Measurements from ENCODE around the gene SPATA18.

Gene SPATA18, protein sequence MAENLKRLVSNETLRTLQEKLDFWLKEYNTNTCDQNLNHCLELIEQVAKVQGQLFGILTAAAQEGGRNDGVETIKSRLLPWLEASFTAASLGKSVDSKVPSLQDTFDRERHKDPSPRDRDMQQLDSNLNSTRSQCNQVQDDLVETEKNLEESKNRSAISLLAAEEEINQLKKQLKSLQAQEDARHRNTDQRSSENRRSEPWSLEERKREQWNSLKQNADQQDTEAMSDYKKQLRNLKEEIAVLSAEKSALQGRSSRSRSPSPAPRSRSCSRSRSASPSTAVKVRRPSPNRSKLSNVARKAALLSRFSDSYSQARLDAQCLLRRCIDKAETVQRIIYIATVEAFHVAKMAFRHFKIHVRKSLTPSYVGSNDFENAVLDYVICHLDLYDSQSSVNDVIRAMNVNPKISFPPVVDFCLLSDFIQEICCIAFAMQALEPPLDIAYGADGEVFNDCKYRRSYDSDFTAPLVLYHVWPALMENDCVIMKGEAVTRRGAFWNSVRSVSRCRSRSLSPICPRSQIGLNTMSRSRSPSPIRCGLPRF

DNA sequence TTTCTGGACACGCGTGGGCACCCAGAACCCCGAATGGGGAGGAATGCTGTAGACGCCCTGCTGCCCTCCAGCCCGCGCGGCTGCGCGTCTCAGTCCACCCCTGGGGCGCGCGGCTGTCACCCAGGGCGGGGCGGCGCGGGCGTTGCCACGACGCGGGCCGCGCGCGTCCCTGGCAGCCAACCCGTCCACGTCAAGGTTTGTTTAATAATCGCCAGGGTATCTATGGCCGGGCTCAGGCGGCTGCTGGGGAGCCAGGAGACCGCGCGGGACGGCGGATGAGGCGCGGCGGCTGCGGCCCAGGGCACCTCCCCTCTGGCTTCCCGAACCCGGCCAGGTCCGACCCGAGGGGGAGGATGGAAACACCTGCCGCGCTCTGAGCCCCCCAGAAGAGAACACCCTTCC, at the start of gene SPATA18:
SPATA18 (plus strand) TSS at position 92 of the 402 bp plus-strand sequence. CDS start 401 bp downstream, outside the sequence.
- DNase-seq: no peak

GRCh38 chr4:52001616-52002015, 49.5 kb upstream of the SPATA18 start:
- no peak for DNase-seq

- no peak for DNase-seq
Observed at GRCh38 chr4:52004414-52004813, 46.7 kb upstream of the SPATA18 start.

- no peak for DNase-seq
Observed at GRCh38 chr4:52005604-52006273, 45.4 kb upstream of the SPATA18 start.

DNA sequence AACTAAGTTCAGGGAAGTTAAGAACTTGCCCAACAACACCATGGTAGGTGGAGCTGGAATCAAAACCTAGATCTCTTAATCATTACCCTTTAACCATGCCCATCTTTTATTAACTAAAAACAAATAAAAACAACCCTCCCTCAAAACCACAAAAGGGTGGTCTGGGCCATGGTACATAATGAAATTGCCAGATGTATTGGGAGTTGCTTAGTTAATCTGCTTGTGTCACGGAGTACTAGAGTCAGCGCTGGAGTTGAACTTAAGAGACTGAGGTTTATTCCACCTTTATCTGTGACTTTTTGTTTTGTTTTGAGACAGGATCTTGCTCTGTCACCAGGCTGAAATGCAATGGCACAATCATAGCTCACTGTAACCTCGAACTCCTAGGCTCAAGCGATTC, 44.2 kb upstream of the SPATA18 start:
- DNase-seq: no peak

DNA sequence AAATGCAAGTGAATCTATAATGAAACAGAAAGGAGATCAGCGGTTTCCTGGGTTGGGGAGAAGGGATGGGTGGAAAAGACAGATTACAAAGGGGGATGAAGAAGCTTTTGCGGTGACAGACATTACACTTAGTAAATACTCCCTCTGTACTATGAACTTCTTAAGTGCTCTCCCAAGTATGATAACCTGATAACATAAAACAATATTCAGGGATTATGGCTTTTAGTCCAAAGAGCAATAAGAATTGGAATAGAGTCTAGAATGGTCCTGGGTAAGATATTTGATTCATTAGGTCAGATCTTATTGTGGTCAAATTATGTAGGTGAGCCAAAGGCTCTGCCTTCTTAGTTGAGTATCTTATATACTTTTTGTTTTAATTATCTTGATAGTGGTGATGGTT, 40.1 kb upstream of the SPATA18 start:
- no peak for DNase-seq

- no peak for DNase-seq
Observed at GRCh38 chr4:52012651-52013050, 38.5 kb upstream of the SPATA18 start.

DNA sequence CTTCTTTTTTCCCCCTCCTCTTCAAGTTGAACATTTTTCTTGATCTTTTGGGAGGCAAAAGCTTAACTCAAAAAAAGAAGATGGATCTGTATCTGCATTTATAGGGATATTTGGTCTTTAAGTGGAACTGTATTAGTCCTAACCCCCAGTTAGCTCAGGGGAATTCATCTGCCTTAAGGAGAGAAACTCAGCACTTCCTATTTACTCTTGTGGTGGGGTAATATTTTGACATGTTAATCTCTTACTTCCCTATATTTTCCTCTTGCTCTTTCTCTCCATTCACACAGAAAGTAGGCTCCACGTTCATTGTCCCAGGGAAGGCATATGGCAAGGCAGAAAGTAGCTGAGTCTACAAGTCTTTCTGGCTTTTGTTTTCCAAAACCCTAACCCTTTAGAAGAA, 36.2 kb upstream of the SPATA18 start:
- peak; percentile 43 for DNase-seq

DNA sequence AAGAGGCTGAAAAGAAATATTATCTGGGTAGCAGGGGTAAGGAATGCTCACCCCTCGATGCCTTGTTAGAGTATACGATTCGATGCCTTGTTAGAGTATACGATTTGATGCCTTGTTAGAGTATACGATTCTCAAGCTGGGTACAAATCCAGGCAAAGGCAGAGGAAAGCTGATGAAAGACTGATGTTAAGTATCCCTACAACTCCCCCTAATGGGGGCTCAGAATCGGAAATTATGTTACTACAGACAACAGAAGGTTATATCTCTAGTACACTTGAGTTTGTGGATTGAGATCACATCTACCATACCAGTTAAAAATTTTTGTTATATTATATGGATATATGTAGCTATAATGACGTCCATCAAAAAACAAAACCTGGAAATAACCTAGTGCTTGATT, 35.7 kb upstream of the SPATA18 start:
- DNase-seq: no peak

- DNase-seq: no peak
Observed at GRCh38 chr4:52016981-52017380, 34.1 kb upstream of the SPATA18 start.

DNA sequence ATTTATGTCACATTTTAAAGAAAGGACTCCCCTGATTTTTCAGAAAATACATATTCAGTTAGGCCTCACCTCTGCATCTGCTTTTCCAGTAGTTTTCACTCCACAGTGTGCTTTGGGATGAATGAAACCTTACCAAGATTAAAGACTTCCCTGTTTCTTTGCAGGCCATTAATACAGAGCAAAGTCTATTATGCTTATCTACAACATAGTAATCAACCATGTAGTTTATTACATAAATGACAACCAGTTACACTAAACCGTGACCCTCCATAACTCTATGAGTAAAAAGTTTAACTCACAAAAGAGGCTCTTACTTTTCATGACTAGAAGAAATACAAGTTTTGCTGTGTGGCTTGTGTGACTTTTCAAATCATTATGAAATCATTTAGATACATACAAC, 33.3 kb upstream of the SPATA18 start:
- no peak for DNase-seq

DNA sequence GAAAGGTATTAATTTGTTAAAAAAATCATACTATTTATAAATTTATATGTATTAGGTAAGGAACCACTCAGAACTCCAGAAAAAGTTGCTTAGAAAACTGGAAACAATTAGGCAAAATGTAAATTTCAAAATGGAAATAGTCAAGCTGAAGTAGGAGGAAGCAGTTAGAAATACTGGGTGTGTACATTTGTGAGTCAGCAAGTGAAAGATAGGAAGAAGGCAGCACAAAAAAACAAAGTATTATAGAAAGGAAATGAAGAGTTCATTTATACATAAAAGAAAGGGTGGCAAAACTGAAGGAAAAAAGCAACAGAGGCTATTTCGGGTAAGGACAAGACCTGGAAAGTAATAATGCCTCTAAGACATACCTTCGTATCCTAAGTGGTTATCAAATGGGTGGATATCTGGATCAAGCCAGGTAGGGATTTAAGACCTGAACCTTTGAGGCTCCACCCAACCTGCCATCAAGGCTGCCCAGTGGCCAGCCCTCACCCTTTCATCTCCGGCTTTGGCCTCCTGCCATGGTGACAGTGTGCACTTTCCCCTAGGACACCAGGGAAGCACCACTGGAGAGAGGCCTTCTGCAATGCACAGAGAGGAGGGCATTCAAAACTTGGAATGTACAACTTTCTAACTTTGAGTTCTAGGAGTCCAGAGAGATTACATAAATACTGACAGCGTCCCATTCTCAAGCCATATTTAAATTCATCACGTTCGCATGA, 31.0 kb upstream of the SPATA18 start, which contains the start of gene LRRC66:
LRRC66 (minus strand) TSS at position 428 of the 722 bp plus-strand sequence. CDS start 2,750 bp downstream, outside the sequence.
- peak; percentile 12 for DNase-seq

DNA sequence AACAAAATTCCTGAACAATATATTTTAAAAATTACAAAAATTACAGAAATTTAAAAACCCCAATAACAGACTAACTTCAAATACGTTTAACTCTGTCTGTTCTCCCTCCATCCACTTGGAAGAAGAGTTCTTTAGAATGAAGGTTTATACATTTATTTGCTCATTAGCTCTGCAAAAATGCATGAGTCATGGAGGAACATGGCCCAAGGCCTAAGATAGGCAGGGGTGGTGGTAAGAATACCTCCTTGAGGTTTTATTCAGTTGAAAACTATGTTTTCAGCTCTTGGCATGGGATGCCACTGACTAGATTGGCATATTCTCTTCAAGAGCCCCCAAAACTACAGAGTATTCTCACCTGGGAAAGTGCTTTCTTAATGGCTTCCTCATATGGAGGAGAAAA, 22.1 kb upstream of the SPATA18 start:
- DNase-seq: no peak

DNA sequence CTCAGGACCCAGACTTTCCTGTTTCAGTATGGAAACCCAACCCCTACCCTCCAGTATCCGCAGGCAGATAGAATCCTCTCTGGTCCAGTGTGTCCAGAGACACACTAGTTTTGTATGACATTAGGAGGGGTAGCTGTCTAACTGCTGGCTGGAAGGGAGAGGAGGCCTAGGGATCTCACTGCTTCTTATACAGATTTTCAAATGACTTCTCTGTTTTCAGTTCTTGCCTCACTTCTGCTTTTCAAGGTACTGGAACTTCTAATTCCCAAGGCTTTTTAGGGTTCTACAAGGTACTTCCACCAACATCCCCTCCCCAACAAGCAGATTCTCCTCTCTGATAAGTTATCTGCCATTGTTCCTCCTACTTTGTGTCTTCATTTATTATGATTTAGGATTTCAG, 19.1 kb upstream of the SPATA18 start:
- DNase-seq: peak; percentile 3

DNA sequence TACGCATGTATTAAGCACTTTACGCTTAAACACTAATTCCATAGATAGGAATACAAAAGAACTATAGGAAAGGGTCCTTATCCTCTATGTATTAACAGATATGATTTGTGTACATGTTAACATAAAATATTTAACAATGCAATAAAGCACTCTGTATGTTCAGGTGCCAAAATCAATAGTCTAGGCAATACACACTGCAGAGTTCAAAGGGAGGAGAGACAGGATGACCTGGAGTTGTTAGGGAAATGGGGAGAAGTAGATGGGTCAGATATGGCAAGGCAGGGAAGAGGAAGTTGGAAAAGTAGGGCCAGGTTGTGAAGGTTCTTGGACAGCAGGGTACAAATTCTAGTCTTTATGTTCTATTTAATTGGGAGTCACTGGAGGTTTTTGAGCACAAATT, 15.9 kb upstream of the SPATA18 start:
- DNase-seq: no peak

DNA sequence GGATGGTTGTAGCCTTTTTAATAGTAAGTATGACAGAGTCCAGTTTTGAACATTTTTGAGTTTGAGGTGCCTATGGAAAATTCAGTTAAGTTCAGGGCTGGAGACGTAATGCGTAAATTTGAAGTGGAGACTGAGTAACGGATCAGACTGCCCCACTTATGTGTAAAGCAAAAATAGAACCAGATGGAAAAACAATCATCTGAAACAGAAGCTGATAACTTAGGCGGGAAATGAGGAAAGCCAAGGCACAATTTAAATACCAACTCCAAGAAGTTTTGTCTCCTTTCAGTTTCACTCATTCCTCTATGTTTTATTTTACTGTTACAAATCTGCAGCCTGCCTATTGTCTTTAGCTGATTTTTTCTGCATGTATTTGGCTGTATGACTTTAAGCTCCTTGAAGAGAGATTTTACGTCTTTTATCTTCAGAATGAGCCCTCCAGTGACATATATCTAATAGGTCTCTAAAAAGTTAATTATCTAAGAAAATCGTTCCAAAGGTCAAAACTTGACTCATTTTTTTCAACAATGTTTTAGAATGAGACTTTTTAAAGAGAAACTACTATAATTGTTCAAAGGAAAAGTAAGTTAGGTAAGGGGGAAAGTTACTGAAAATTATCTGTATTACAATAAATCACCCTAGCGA, 14.1 kb upstream of the SPATA18 start:
- no peak for DNase-seq

DNA sequence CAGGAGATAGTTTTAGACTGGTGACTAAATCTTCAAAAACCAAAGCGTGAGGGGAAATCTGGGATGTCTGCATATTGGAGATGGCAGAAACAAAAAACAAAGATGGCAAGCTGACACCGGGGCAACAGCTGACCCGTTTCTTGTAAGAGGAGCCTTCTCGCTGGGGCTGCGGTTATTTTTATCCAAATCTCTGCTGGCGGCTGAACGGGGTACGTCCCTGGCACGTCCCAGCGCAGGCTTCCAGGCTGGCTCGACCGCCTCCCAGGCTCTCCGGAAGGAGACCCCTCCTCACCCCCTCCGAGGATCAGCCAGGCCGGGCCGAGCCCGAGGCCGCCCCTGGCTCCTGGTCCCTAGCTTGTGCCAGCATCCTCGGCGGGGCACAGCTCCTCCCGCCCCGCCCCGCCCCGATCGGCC, 13.4 kb upstream of the SPATA18 start:
- no peak for DNase-seq

DNA sequence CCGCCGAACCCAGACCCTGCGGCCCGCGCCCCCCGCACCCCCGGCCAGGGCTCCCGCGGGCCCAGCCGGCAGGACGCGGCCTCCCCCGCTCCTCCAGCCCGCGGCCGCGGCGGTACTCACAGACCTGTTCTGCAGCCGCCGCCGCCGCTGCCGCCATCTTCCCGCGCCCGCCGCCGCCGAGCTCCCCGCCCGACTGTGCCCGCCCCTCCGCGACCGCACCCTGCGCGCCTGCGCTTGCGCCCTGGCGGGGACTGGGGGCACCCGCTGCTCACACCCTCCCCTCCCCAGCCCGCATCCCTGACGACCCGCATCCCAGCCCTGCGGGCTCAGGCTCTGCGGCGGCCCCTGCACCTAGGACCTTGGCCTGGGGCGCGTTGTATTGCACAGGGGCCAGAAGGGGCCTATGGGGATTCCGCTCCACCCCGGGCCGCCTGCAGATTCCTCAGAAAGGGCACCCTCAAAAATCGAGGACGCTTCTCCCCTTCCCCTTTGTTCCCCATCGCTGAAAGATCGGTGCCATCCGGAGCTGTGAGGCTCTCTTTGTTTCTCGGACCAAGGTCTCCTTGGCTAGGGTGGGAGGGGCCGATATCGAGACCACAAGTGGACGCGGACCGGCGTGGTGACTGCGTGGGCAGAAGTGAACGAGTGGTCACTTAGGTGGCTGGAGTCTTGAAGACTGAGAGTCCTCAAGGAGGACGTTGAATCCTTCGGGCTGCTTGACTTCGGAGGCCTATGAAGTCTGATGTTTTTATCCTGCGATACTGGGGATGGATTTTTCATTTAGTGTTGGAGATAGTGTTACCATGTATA, 12.8 kb upstream of the SPATA18 start, which contains the start of gene SGCB:
SGCB (minus strand) TSS at position 197 of the 810 bp plus-strand sequence; CDS start at position 157, 40 bp downstream.
- peak; percentile 39 for DNase-seq

DNA sequence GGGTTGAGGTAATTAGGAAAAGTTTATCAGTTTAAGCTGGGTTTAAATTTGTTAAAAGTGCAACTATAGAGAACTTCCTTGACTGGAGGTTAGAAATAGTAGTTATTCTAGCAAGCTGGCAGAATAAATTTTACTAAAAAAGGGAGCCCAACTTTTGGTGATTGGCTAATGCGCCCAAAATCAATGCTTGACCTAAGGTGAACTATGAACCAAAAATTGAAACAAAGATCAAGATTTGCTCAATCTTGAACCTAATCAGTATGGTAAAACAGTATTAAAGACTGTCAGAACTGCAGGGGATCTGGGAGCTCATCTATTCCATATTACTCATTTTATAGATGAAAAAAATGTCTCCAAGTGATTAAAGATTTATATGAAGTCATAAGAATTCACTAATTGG, 6.1 kb upstream of the SPATA18 start:
- DNase-seq: no peak

- DNase-seq: no peak
Observed at GRCh38 chr4:52049266-52049665, 1.8 kb upstream of the SPATA18 start.

DNA sequence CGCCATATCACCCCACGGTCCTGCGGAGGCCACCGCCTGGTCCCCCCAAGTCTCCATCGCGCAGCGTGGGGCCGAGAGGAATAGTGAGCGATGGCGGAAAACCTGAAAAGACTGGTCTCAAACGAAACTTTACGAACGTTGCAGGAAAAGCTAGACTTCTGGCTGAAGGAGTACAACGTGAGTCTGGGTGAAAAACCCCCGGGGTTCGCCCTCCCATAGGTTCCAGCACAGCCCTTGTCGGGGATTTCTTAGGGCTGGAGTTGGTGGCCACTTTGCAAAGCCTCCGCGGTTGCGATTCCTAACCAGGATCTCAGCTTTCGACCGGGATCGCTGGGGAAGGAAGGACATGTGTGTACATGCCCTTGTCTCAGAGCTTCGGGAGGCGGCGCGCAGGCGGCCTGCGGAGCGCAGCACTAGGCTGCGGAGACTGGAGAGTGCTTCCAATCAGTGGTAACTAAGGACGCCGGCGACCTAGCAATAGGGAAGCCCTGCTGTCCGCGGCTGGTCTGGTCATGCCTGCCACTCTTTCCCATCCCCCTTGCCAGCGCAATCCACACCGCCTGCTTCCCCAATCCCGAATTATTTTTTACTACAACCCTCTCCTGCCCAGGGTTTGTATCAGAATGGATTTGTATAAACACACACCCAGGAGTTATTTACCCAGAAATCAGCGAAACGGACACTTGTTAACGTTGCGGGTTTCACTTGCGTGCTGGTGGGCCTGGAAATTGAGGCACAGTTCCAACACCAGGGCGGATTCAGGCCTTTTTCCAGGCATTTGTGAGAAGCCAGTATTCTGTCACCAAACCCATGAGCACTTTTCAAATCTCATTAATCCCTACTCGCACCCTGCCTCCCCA, 741 bp downstream of the SPATA18 start:
- DNase-seq: peak; percentile 55
